Kidney capillary endothelial cell (primary cell): ENCODE measurements around the gene PDZK1.
"Not testable (repeated sequence)": the region's sequence is repeated elsewhere in the genome, so short reads cannot be mapped to it uniquely, and the experiment has no call there.

Source experiments
- DNase-seq: peaks from one replicate; pipeline ENCODE4 v3.0.0-alpha.2; 2018; ENCODE audit warnings: low spot score

The PDZK1 gene

GRCh38 chr1:145710291-145711027 lies 3.3 kb upstream of the PDZK1 start:
- DNase-seq: no peak

DNA sequence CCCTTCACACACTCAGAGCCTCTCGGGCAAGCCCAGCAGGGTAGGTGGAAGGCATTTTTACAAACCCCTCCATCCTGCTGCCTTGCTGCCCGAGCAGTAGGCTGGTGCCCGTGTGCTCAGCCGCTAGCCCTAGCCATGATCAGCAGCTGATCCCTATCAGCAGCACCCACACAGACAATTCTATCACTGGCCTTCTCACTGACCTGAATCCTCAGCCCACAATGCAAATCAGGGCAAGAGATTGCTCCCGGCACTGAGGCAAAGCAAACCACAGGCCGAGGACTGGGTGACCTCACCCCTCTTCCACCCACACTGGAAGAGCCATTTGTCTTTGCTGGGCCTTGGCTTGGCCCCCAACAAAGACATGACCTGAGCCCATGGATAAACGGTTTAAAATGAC lies 895 bp upstream of the PDZK1 start:
- DNase-seq: no peak

DNA sequence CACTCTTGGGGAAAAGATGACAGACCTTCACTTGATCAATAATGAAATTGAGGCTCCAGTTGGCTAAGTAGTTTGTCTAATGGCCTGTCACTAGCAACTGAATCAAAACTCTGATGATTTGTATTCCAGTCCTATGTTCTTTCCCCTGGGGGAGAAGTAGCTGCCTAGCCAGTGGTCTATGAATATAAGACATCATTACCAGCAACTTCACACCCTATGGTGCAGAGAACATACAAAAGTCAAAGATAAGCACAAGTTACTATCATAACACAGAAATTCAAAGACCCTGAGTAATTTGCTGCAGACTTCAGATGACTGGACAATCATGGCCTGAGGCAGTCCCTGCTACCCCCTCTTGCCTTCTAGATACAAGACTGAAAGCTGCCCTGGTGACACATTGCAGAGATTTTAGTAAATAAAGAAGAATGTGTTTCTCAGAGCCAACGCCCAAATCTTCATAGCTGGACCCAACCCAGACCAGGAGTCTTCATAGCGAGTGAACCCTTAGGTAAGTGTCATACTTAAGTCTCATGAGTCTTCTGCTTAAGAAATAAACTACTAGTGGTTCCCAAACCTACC lies 993 bp downstream of the PDZK1 start:
- DNase-seq: no peak

DNA sequence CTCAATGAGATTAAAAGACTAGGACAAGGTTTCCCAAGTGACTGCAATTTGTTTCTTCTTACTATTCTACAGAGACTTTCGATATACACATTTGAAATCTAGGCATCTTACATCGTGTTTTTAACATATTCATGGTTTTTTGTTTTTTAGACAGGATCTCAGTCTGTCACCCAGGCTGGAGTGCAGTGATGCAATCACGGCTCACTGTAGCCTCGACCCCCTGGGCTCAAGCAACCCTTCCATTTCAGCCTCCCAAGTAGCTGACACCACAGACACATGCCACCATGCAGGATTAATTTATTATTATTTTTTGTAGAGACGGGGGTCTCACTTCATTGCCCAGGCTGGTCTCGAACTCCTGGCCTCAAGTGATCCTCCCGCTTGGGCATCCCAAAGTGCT lies 1.5 kb downstream of the PDZK1 start:
- DNase-seq: no peak

- DNase-seq: no peak
Measured at GRCh38 chr1:145702826-145703225, 4.3 kb downstream of the PDZK1 start.

- no peak for DNase-seq
Measured at GRCh38 chr1:145702052-145702451, 5.1 kb downstream of the PDZK1 start.

- DNase-seq: no peak
Measured at GRCh38 chr1:145701306-145701862, 5.8 kb downstream of the PDZK1 start.

DNA sequence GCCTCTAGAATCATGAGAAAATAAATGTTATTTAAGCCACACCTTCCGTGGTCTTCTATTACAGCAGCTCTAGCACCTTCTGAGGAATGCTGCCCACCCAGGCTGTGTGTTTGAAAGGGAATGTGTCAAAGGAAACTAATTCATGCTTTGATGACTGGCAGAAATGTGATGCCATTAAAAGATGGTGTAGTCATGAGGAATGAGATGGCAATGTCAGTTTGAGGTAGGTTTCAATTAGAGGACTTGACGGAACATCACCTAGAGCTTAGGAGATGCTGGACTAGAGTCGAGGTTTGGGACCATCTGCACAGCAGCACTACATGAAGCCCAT lies 10.6 kb downstream of the PDZK1 start:
- no peak for DNase-seq

- DNase-seq: no peak
Measured at GRCh38 chr1:145695821-145696629, 11.1 kb downstream of the PDZK1 start.

DNA sequence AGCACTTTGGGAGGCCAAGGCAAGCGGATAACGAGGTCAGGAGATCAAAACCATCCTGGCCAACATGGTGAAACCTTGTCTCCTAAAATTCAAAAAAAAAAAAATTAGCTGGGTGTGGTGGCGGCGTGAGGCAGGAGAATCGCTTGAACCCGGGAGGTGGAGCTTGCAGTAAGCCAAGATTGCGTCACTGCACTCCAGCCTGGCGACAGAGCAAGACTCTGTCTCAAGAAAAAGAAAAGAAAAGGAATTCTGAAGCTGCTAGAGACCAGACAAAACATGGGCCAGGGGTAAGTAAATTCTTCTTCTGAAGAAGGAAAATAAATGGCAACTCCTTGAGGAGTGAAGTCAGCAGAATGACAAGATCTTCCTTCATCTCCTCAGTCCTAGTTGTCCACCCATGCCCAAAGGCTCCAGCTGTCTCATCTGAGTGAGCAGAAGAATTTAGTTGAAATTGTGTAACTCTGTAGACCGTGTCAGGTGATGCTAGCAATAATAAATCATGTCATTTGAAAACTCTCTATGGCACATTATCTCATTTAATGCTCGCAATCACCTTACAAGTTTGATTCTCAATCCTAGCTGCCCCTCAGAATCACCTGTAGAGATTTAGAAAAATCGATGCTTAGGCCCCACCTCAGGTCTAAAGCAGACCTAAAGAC lies 14.3 kb downstream of the PDZK1 start:
- DNase-seq: no peak

GRCh38 chr1:145690587-145691558 lies 16.3 kb downstream of the PDZK1 start:
- DNase-seq: no peak

- DNase-seq: no peak
Measured at GRCh38 chr1:145689922-145690321, 17.2 kb downstream of the PDZK1 start.

DNA sequence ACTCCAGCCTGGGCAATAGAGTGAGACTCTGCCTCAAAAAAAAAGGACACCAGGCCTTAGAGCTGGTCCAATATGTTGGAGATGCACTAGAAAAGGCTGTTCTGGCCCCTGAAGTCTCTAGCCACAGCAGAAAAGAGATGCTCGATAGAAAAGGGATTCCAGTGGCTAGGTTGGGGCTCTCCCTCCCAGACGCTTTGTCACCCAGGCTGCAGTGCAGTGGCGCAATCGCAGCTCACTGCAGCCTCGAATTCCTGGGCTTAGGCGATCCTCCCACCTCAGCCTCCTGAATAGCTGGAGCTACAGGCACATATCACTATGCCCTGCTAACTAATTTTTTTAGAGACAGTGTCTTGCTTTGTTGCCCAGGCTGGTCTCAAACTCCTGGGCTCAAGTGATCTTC lies 18.2 kb downstream of the PDZK1 start:
- no peak for DNase-seq

GRCh38 chr1:145688328-145688727 lies 18.8 kb downstream of the PDZK1 start:
- no peak for DNase-seq

DNA sequence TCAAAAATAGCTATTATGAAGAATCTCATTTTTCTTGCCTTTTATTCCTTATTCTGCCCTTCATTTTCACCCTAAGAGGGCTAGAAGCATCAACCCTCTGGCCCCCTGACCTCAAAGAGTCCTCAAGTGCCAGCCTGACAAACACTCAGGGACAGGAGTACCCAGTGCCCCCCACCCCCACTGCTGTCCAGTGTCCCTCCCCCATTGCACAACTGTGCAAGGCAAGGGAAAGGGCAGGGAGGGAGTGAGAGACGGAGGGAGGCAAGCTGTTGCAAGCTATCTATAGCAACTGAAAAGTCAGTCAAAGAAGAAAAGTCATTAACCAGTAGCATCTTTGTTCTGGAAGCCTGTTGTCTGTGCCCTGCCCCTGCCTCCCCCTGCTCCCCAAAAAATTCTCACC lies 21.1 kb downstream of the PDZK1 start:
- DNase-seq: not testable (repeated sequence)

DNA sequence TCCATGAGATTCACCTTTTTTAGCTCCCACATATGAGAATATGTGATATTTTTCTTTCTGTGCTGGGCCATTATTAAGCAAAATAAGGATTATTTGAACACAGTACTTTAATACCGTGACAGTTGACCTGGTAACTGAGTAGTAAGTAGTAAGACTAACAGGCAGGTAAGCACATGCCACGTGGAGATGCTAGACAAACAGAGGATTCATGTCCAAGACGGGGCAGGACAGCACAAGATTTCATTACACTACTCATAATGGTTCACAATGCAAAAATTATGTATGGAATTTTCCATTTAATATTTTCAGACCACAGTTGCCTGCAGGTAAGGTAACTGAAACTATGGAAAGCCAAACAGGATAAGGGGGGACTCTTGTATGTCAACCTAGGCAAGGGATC lies 22.3 kb downstream of the PDZK1 start:
- not testable (repeated sequence) for DNase-seq

DNA sequence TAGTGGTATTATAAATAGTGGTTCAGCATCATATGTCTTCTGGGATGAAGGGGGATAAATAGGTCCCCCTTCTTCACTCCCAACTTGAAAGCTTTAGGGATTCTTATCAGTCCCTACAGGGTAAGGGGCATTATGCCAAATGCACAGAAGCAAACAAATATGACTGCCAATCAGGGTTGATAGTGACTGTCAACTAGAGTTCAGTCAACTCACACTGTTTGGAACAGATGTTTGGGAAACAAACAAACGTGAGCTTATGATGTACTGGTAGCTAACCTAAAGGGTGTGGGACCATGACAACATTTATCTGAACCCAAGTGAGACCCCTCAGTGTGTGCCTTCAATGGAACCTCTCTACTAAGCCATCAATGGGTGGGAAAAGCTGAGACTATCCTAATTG lies 34.0 kb downstream of the PDZK1 start:
- DNase-seq: not testable (repeated sequence)

DNA sequence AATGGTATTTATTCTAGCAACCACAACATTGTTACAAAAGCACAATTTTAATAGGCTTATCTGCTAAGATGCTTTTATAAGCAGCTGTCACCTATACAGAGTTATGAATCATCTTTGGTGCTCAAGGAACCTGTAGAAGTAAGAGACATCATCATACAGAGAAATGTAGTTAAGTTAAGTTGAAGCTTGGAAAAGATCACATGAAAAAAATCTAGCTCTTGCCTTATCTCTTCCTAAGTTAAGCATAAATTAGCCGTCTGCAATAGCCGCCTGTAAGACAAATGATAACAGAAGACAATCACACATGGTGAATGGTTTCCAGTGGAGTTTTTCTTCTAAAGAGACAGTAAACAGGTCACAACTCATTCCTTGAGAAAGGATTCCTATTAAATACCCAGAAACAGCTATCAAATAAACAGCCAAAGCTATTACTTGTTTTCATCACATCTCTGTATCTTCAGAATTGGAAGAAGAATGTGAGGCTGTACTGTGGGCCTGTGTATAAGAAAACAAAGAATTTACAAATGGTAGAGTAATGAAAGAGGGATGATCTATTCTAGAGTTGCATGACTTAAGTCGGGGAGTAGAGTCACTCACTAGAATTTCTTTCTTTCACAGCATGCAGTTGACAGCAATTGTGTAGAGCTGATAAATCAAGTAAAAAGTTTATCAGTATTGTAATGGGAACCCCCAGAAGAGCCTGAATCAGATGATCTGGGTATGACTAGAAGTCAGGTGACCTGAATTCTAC lies 36.0 kb downstream of the PDZK1 start:
- not testable (repeated sequence) for DNase-seq

DNA sequence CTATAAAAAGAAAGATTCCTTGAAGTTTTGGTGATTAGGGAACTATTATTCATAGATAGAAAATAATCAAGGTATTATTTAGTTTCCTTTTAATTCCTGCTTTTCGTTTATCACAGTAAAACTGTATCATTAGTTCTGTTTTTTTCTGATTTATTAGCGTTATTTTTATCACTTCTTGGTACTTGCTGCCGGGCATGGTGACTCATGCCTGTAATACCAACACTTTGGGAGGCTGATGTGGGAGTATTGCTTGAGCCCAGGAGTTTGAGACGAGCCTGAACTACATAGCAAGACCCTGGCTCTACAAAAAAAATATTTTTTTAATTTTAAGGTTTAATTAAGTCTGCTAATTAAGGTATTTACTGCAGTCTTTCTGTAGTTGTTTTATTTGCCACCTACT lies 42.2 kb downstream of the PDZK1 start:
- not testable (repeated sequence) for DNase-seq

DNA sequence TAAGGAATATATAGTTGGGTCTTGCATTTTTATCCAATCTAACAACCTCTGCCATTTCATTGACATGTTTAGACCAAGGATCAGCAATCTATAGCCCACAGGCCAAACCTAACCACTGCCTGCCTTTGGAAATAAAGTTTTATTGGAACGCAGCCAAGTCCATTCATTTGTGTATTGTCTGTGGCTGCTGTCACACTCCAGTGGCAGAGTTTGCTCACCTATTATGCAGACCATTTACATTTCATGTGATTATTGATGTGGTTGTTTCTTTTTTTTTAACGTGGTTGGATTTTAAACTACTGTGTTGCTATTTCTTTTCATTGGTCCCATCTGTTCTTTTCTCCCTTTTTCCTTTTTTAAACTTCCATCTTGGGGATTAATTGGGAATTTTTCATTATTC lies 44.7 kb downstream of the PDZK1 start:
- peak; percentile 0 for DNase-seq
